GM18526 (cell line): Measurements from ENCODE around the gene SLCO6A1.

Source experiments
- POLR2A ChIP-seq: IDR thresholded peaks from 3 replicates; pipeline ENCODE4 v1.6.1; 2011; ENCODE audit not compliant: insufficient read length; ENCODE audit errors: extremely low read depth

Gene SLCO6A1

GRCh38 chr5:102498271-102499034 is at the start of gene SLCO6A1:
Gene SLCO6A1, minus strand, starts transcription at chr5:102499001. Its CDS starts 157 bp downstream, at chr5:102498844.
- TF ChIP-seq POLR2A = no peak

GRCh38 chr5:102547141-102548035 is 48.6 kb upstream of the SLCO6A1 start:
- TF ChIP-seq POLR2A = no peak

- no peak for TF ChIP-seq POLR2A
These were observed 46.4 kb upstream of the SLCO6A1 start for GRCh38 chr5:102545175-102545574.

GRCh38 chr5:102542057-102542456 is 43.3 kb upstream of the SLCO6A1 start:
- TF ChIP-seq POLR2A = no peak

- TF ChIP-seq POLR2A = no peak
These were observed 41.4 kb upstream of the SLCO6A1 start for GRCh38 chr5:102539996-102540728.

- TF ChIP-seq POLR2A = no peak
These were observed 40.8 kb upstream of the SLCO6A1 start for GRCh38 chr5:102539562-102539961.

GRCh38 chr5:102537011-102537410 is 38.2 kb upstream of the SLCO6A1 start:
- TF ChIP-seq POLR2A = no peak

- TF ChIP-seq POLR2A = no peak
These were observed 37.6 kb upstream of the SLCO6A1 start for GRCh38 chr5:102536323-102536928.

- no peak for TF ChIP-seq POLR2A
These were observed 33.3 kb upstream of the SLCO6A1 start for GRCh38 chr5:102532123-102532522.

- no peak for TF ChIP-seq POLR2A
These were observed 32.7 kb upstream of the SLCO6A1 start for GRCh38 chr5:102531506-102531905.

- TF ChIP-seq POLR2A = no peak
These were observed 30.6 kb upstream of the SLCO6A1 start for GRCh38 chr5:102529447-102529846.

- no peak for TF ChIP-seq POLR2A
These were observed 30.2 kb upstream of the SLCO6A1 start for GRCh38 chr5:102529031-102529430.

- TF ChIP-seq POLR2A = no peak
These were observed 29.8 kb upstream of the SLCO6A1 start for GRCh38 chr5:102528600-102528999.

GRCh38 chr5:102527547-102527946 is 28.7 kb upstream of the SLCO6A1 start:
- no peak for TF ChIP-seq POLR2A
